ENCODE data around the gene COL16A1.

COL16A1 gene

GRCh38 chr1:31615939-31616338 lies 87.9 kb downstream of the COL16A1 start:
- peaks cover 18% of the 10 kb centered on the region for H3K27me3 ChIP-seq (replicated peaks; ENCODE audit: insufficient read depth, low read length)
- no peaks in the 10 kb centered on the region for H3K9me2 ChIP-seq (replicated peaks; ENCODE audit: insufficient read depth, low read length)
- H3K4me1 ChIP-seq (ENCODE audit: low read length), result no peaks in the 10 kb centered on the region
- no peaks in the 10 kb centered on the region for H3K9me3 ChIP-seq (replicated peaks; ENCODE audit: insufficient read depth, low read length)
- H3K4me2 ChIP-seq (ENCODE audit: low read depth, low read length), result no peak overlapping the region
- no peak overlapping the region for H3K27ac ChIP-seq (ENCODE audit: low read length)
- H3F3A ChIP-seq (ENCODE audit: insufficient read depth, low read length), result no peaks in the 10 kb centered on the region
- TF ChIP-seq EZH2 (optimal IDR thresholded peaks at IDR 0.05; ENCODE audit: low read depth, low read length) (no peak), EZH2phosphoT487 (IDR thresholded peaks at IDR 0.05; ENCODE audit: low read length) (no peak), CTCF (IDR thresholded peaks at IDR 0.05; ENCODE audit: low read length) (no peak)
- H3K9ac ChIP-seq (ENCODE audit: low read length), result no peak overlapping the region
- H3K4me3 ChIP-seq (ENCODE audit: low read length), result no peak overlapping the region
- no peak for DNase-seq
- H3K36me3 ChIP-seq (replicated peaks; ENCODE audit: insufficient read depth, low read length), result no peaks in the 10 kb centered on the region
- no peaks in the 10 kb centered on the region for H4K20me1 ChIP-seq (ENCODE audit: insufficient read depth, low read length)
- no peak overlapping the region for H2AFZ ChIP-seq (ENCODE audit: low read length)
- no peaks in the 10 kb centered on the region for H3K79me2 ChIP-seq (ENCODE audit: low read length)

GRCh38 chr1:31615414-31615813 lies 88.4 kb downstream of the COL16A1 start:
- Histone ChIP-seq H3K36me3 (replicated peaks; ENCODE audit: insufficient read depth, low read length) (no peaks in the 10 kb centered on the region), H3K79me2 (ENCODE audit: low read length) (no peaks in the 10 kb centered on the region), H3K9me2 (replicated peaks; ENCODE audit: insufficient read depth, low read length) (no peaks in the 10 kb centered on the region), H3K9ac (ENCODE audit: low read length) (no peak overlapping the region), H3K4me2 (ENCODE audit: low read depth, low read length) (no peak overlapping the region), H3F3A (ENCODE audit: insufficient read depth, low read length) (no peaks in the 10 kb centered on the region), H3K4me1 (ENCODE audit: low read length) (no peaks in the 10 kb centered on the region), H3K4me3 (ENCODE audit: low read length) (no peak overlapping the region), H2AFZ (ENCODE audit: low read length) (no peak overlapping the region), H3K9me3 (replicated peaks; ENCODE audit: insufficient read depth, low read length) (no peaks in the 10 kb centered on the region), H4K20me1 (ENCODE audit: insufficient read depth, low read length) (no peaks in the 10 kb centered on the region), H3K27ac (ENCODE audit: low read length) (no peak overlapping the region), H3K27me3 (replicated peaks; ENCODE audit: insufficient read depth, low read length) (peaks cover 18% of the 10 kb centered on the region)
- TF ChIP-seq CTCF (IDR thresholded peaks at IDR 0.05; ENCODE audit: low read length) (no peak), EZH2 (optimal IDR thresholded peaks at IDR 0.05; ENCODE audit: low read depth, low read length) (no peak), EZH2phosphoT487 (IDR thresholded peaks at IDR 0.05; ENCODE audit: low read length) (no peak)
- no peak for DNase-seq

GRCh38 chr1:31614414-31615005 lies 89.3 kb downstream of the COL16A1 start:
- H3K79me2 ChIP-seq (ENCODE audit: low read length), result no peaks in the 10 kb centered on the region
- H3K36me3 ChIP-seq (replicated peaks; ENCODE audit: insufficient read depth, low read length), result no peaks in the 10 kb centered on the region
- H3K9ac ChIP-seq (ENCODE audit: low read length), result no peak overlapping the region
- H3K4me1 ChIP-seq (ENCODE audit: low read length), result no peaks in the 10 kb centered on the region
- no peaks in the 10 kb centered on the region for H4K20me1 ChIP-seq (ENCODE audit: insufficient read depth, low read length)
- no peak overlapping the region for H3K27ac ChIP-seq (ENCODE audit: low read length)
- no peak for TF ChIP-seq EZH2 (optimal IDR thresholded peaks at IDR 0.05; ENCODE audit: low read depth, low read length)
- no peak for TF ChIP-seq CTCF (IDR thresholded peaks at IDR 0.05; ENCODE audit: low read length)
- H3K27me3 ChIP-seq (replicated peaks; ENCODE audit: insufficient read depth, low read length), result peaks cover 18% of the 10 kb centered on the region
- no peaks in the 10 kb centered on the region for H3K9me2 ChIP-seq (replicated peaks; ENCODE audit: insufficient read depth, low read length)
- H3K9me3 ChIP-seq (replicated peaks; ENCODE audit: insufficient read depth, low read length), result no peaks in the 10 kb centered on the region
- no peak for DNase-seq
- H2AFZ ChIP-seq (ENCODE audit: low read length), result no peak overlapping the region
- no peak overlapping the region for H3K4me2 ChIP-seq (ENCODE audit: low read depth, low read length)
- H3K4me3 ChIP-seq (ENCODE audit: low read length), result no peak overlapping the region
- H3F3A ChIP-seq (ENCODE audit: insufficient read depth, low read length), result no peaks in the 10 kb centered on the region

Measured in MM.1S (cell line).